CD4-positive, alpha-beta T cell treated with Interleukin-6 at 100 ng/mL for 8 hours (primary cell): ENCODE measurements around the gene RASA3.
"Not testable (repeated sequence)": the region's sequence is repeated elsewhere in the genome, so short reads cannot be mapped to it uniquely, and the experiment has no call there.

Source experiments
- DNase-seq: peaks from one replicate; pipeline ENCODE4 v3.0.0-alpha.2; 2020; ENCODE audit warnings: mixed read lengths, low spot score

RASA3 gene

GRCh38 chr13:114132419-114133121, at the start of gene RASA3:
RASA3 (minus strand) TSS chr13:114132623; CDS start chr13:114132489, 134 bp downstream.
- DNase-seq, result peak; percentile 60

- no peak for DNase-seq
Observed at GRCh38 chr13:114179087-114179658, 46.8 kb upstream of the RASA3 start, which contains the start of gene CFAP97D2. CFAP97D2 (plus strand) TSS chr13:114179257; CDS start chr13:114179331, 74 bp downstream.

GRCh38 chr13:114177245-114178010, 45.0 kb upstream of the RASA3 start:
- no peak for DNase-seq

- DNase-seq, result not testable (repeated sequence)
Observed at GRCh38 chr13:114176359-114176902, 44.0 kb upstream of the RASA3 start.

- no peak for DNase-seq
Observed at GRCh38 chr13:114174529-114174961, 42.1 kb upstream of the RASA3 start.

- DNase-seq, result no peak
Observed at GRCh38 chr13:114173745-114174144, 41.3 kb upstream of the RASA3 start.

- no peak for DNase-seq
Observed at GRCh38 chr13:114173272-114173671, 40.8 kb upstream of the RASA3 start.

- DNase-seq, result no peak
Observed at GRCh38 chr13:114167885-114168284, 35.5 kb upstream of the RASA3 start.

GRCh38 chr13:114167426-114167825, 35.0 kb upstream of the RASA3 start:
- no peak for DNase-seq

GRCh38 chr13:114166381-114167131, 34.1 kb upstream of the RASA3 start:
- no peak for DNase-seq

- DNase-seq, result no peak
Observed at GRCh38 chr13:114164681-114165429, 32.4 kb upstream of the RASA3 start.

- DNase-seq, result no peak
Observed at GRCh38 chr13:114164053-114164452, 31.6 kb upstream of the RASA3 start.

- DNase-seq, result no peak
Observed at GRCh38 chr13:114162533-114162922, 30.1 kb upstream of the RASA3 start.

- peak; percentile 70 for DNase-seq
Observed at GRCh38 chr13:114161644-114162532, 29.5 kb upstream of the RASA3 start.

GRCh38 chr13:114161028-114161556, 28.7 kb upstream of the RASA3 start:
- DNase-seq, result no peak

GRCh38 chr13:114158869-114159666, 26.6 kb upstream of the RASA3 start:
- not testable (repeated sequence) for DNase-seq

GRCh38 chr13:114157869-114158495, 25.6 kb upstream of the RASA3 start:
- DNase-seq, result no peak
